PC-9 (cell line): Measurements from ENCODE around the gene PBXIP1. TPM values are rescaled to one million over a fixed set of nuclear protein-coding genes. Genes with fewer than 3 reads are reported as not detected.
"Not testable (repeated sequence)": the region's sequence is repeated elsewhere in the genome, so short reads cannot be mapped to it uniquely, and the experiment has no call there.

Source experiments
- BruUV-seq: library from RNA; stranded (reverse); fragments of 400-500 nt; replicated peaks from 2 replicates; lab custom pipeline; 2021; lab: Mats Ljungman, UMichigan
- CTCF ChIA-PET: fragments of 300-600 bp; sonication (Branson Sonifier 250); formaldehyde crosslinking; loops from one replicate; lab custom pipeline; 2022; ENCODE audit warnings: antibody characterized with exemption; lab: Charles Lee
- POLR2A ChIA-PET: fragments of 300-600 bp; sonication (Branson Sonifier 250); formaldehyde crosslinking; loops from one replicate; lab custom pipeline; 2022; ENCODE audit warnings: antibody characterized with exemption; ENCODE audit not compliant: unreplicated experiment; lab: Charles Lee
- DNase-seq, 2 experiments: peaks; one replicate each; pipeline versions ENCODE4 v3.0.0 to v3.0.0-alpha.2; 2015 to 2022; ENCODE audit warnings: mixed read lengths in 1 of 2
- H2AFZ ChIP-seq: fragments of 200-600 bp; sonication (generic); 2 replicates; pipeline ENCODE4 v1.8.1; 2017; ENCODE audit warnings: antibody characterized with exemption
- H3F3A ChIP-seq: fragments of 200-600 bp; sonication (generic); 2 replicates; pipeline ENCODE4 v1.8.1; 2017; ENCODE audit warnings: antibody characterized with exemption, mild to moderate bottlenecking, low read depth; ENCODE audit not compliant: insufficient read depth
- H3K27ac ChIP-seq: fragments of 200-600 bp; sonication (generic); 2 replicates; pipeline ENCODE4 v1.6.1; 2016; ENCODE audit warnings: mixed run types
- H3K27me3 ChIP-seq: fragments of 200-600 bp; sonication (generic); 2 replicates; pipeline ENCODE4 v1.6.1; 2016; ENCODE audit warnings: low read depth, mixed run types; ENCODE audit not compliant: insufficient read depth
- H3K36me3 ChIP-seq: fragments of 200-600 bp; sonication (generic); 2 replicates; pipeline ENCODE4 v1.6.1; 2016; ENCODE audit warnings: low read depth, mixed run types
- H3K4me1 ChIP-seq: fragments of 200-600 bp; sonication (generic); replicated peaks from 2 replicates; pipeline ENCODE4 v1.6.1; 2016; ENCODE audit warnings: mixed run types; ENCODE audit not compliant: insufficient read depth
- H3K4me2 ChIP-seq: fragments of 200-600 bp; sonication (generic); 2 replicates; pipeline ENCODE4 v1.6.1; 2017; ENCODE audit warnings: mixed run types
- H3K4me3 ChIP-seq: fragments of 200-600 bp; sonication (generic); 2 replicates; pipeline ENCODE4 v1.6.1; 2016; ENCODE audit warnings: mixed run types
- H3K79me2 ChIP-seq: fragments of 200-600 bp; sonication (generic); 2 replicates; pipeline ENCODE4 v1.6.1; 2017; ENCODE audit warnings: low read depth, mixed run types
- H3K9me2 ChIP-seq: fragments of 200-600 bp; sonication (generic); 2 replicates; pipeline ENCODE4 v1.8.1; 2017; ENCODE audit warnings: mild to moderate bottlenecking; ENCODE audit not compliant: insufficient read depth
- H3K9me3 ChIP-seq: fragments of 200-600 bp; sonication (generic); 2 replicates; pipeline ENCODE4 v1.8.1; 2016; ENCODE audit warnings: low read depth; ENCODE audit not compliant: insufficient read depth
- H4K20me1 ChIP-seq: fragments of 200-600 bp; sonication (generic); 2 replicates; pipeline ENCODE4 v1.8.1; 2017; ENCODE audit not compliant: insufficient read depth
- CTCF ChIP-seq: fragments of 200-600 bp; sonication (generic); conservative IDR thresholded peaks from 2 replicates; pipeline ENCODE4 v1.6.1; 2017; ENCODE audit warnings: mixed run types, antibody characterized with exemption, mild to moderate bottlenecking, moderate library complexity
- EZH2 ChIP-seq: fragments of 200-600 bp; sonication (generic); IDR thresholded peaks from 2 replicates; pipeline ENCODE4 v1.8.0; 2017; ENCODE audit warnings: antibody characterized with exemption, low read depth
- intact Hi-C: fragments of 100-400 bp; cut with micrococcal nuclease; formaldehyde crosslinking; loops from one replicate; pipeline ENCODE4 v1.10.0; 2022; ENCODE audit not compliant: unreplicated experiment
- total RNA-seq: library from RNA; stranded (reverse); gene quantifications from 2 replicates; pipeline ENCODE4 v1.2.3, GENCODE V29; 2021

PBXIP1 gene
- total RNA-seq, 1 experiment from 2014 or later: 40.2 TPM

DNA sequence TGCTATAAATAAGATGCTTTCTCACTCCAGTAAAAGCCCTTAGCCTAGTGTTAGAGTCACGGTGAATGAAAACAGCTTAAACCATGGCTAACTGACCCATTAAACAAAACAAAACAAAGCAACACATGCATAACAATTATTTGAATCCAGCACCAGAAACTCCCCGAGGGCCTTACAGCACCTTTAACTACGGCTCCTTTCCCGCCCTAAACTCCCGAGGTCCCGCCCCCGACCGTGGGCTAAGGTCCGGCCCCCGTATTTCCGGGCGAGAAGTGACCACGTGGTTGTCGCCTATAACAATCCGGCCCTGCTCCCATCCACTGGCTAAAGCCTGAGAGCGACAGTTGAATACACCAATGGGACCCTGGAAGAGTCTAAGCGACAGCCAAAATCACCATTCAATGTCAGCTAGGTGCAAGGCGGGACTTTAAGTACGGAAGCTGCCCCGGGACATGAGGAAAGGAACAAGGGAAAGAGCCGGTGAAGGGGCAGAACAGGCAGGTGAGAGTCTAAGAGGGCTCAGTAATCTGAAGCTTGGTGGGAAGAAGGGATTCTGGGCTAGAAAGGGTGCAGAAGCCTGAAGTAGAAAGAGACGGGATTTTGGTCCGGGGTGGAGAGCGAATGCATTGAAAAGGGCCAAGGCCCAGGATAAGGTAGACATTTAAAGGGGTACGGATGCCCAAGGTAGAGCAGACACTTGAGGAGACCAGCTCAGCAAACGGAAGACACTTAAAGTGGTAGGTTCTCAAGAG, 27.2 kb upstream of the PBXIP1 start, which contains the start of gene FLAD1:
TSS of gene FLAD1 (plus strand) at position 448 of the 752 bp plus-strand sequence. CDS start 351 bp downstream, outside the sequence.
- Histone ChIP-seq H3K9me3 (no peaks in the 10 kb centered on the region), H3K27me3 (no peaks in the 10 kb centered on the region), H3K9me2 (no peaks in the 10 kb centered on the region), H3K4me3 (peak within 1 kb of the TSS; percentile 72), H4K20me1 (no peaks in the 10 kb centered on the region), H3K79me2 (peaks cover 61% of the 10 kb centered on the region), H3K4me2 (peak within 1 kb of the TSS; percentile 93), H3K36me3 (peaks cover 22% of the 10 kb centered on the region), H3K4me1 (peaks cover 32% of the 10 kb centered on the region), H3K27ac (peak within 1 kb of the TSS; percentile 21; the same call in 1 of the 2 replicates), H3F3A (peaks cover 51% of the 10 kb centered on the region), H2AFZ (peak within 1 kb of the TSS; percentile 81)
- peak; percentile 95 to 99 for DNase-seq
- BruUV-seq: no TSS peak
- POLR2A ChIA-PET: interaction anchor here (0.6 to 1.1 kb wide), 7 partner anchors 11 to 212 kb away, joined by 4 to 6 read pairs (median 5); partner anchors contain the start of gene PBXIP1
- intact Hi-C loops: no loop called here
- CTCF ChIA-PET: interaction anchor here (0.8 kb wide), 2 partner anchors 10 to 102 kb away, joined by 3 to 5 read pairs; no protein-coding TSS in a partner anchor
- TF ChIP-seq EZH2: no peak
- TF ChIP-seq CTCF: no peak

GRCh38 chr1:154982341-154982740, 26.4 kb upstream of the PBXIP1 start:
- Histone ChIP-seq H3K4me3 (peak overlapping the region; percentile 44; the same call in 1 of the 2 replicates), H4K20me1 (no peaks in the 10 kb centered on the region), H3K4me2 (peak overlapping the region; percentile 71), H3K36me3 (peaks cover 22% of the 10 kb centered on the region), H3F3A (peaks cover 56% of the 10 kb centered on the region), H3K9me3 (no peaks in the 10 kb centered on the region), H3K27ac (peak overlapping the region; percentile 21; the same call in 1 of the 2 replicates), H3K79me2 (peaks cover 62% of the 10 kb centered on the region), H3K27me3 (no peaks in the 10 kb centered on the region), H2AFZ (peak overlapping the region; percentile 64; the same call in 1 of the 2 replicates), H3K4me1 (peaks cover 25% of the 10 kb centered on the region), H3K9me2 (no peaks in the 10 kb centered on the region)
- TF ChIP-seq CTCF (no peak), EZH2 (no peak)
- no peak for DNase-seq
- BruUV-seq: no TSS peak
- ChIA-PET CTCF (interaction anchor here (0.8 kb wide), 1 partner anchor 103 kb away, joined by 3 read pairs; no protein-coding TSS in a partner anchor), POLR2A (interaction anchor here (0.6 kb wide), 2 partner anchors 27 to 213 kb away, joined by 4 to 5 read pairs; partner anchors contain the start of gene PBXIP1)
- intact Hi-C loops: no loop called here

GRCh38 chr1:154978360-154978759, 22.5 kb upstream of the PBXIP1 start:
- Histone ChIP-seq H3K4me1 (peaks cover 18% of the 10 kb centered on the region), H3K27me3 (no peaks in the 10 kb centered on the region), H3K79me2 (peaks cover 47% of the 10 kb centered on the region), H3K9me2 (no peaks in the 10 kb centered on the region), H3K4me2 (no peak overlapping the region), H3K4me3 (no peak overlapping the region), H3F3A (peaks cover 69% of the 10 kb centered on the region), H2AFZ (no peak overlapping the region), H3K36me3 (peaks cover 23% of the 10 kb centered on the region), H3K27ac (no peak overlapping the region), H3K9me3 (no peaks in the 10 kb centered on the region), H4K20me1 (peaks cover 6% of the 10 kb centered on the region; the same call in 1 of the 2 replicates)
- TF ChIP-seq EZH2: no peak
- no peak for TF ChIP-seq CTCF
- ChIA-PET POLR2A (no interaction called here), CTCF (no interaction called here)
- no peak for DNase-seq
- no TSS peak for BruUV-seq
- intact Hi-C loops: no loop called here

DNA sequence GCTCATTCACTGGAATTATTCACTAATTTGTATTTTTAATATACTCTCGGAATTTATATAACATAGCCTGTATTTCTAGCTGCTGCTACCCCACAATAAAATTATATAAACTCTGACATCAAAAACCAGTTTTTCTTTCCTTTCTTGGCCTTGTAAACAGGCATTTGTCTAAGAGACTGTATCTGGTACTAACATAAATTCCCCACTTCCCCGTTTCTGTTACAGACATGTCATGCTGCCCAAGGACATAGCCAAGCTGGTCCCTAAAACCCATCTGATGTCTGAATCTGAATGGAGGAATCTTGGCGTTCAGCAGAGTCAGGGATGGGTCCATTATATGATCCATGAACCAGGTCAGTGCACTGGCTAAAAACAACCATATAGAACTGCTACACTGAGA, 21.9 kb upstream of the PBXIP1 start:
- peak overlapping the region; percentile 8; the same call in 1 of the 2 replicates for H3K27ac ChIP-seq
- H3K4me1 ChIP-seq: peaks cover 22% of the 10 kb centered on the region
- H3K36me3 ChIP-seq: peaks cover 23% of the 10 kb centered on the region
- H4K20me1 ChIP-seq, DNase-seq, H2AFZ ChIP-seq, H3K27me3 ChIP-seq, H3K9me3 ChIP-seq, intact Hi-C loops, BruUV-seq, H3K4me3 ChIP-seq, H3K9me2 ChIP-seq, CTCF ChIA-PET: not testable (repeated sequence)
- H3F3A ChIP-seq: peaks cover 74% of the 10 kb centered on the region
- H3K4me2 ChIP-seq: peak overlapping the region; percentile 84; the same call in 1 of the 2 replicates
- peaks cover 46% of the 10 kb centered on the region for H3K79me2 ChIP-seq
- POLR2A ChIA-PET: interaction anchor here (0.7 kb wide), 1 partner anchor 563 kb away, joined by 5 read pairs; no protein-coding TSS in a partner anchor
